NCI-H128 (cell line): ENCODE data around the gene FOXJ1.

Experiments used
- DNase-seq: peaks from one replicate; lab custom pipeline; 2025; ENCODE audit not compliant: unreplicated experiment; lab: John Stamatoyannopoulos, UW

FOXJ1 gene

DNA sequence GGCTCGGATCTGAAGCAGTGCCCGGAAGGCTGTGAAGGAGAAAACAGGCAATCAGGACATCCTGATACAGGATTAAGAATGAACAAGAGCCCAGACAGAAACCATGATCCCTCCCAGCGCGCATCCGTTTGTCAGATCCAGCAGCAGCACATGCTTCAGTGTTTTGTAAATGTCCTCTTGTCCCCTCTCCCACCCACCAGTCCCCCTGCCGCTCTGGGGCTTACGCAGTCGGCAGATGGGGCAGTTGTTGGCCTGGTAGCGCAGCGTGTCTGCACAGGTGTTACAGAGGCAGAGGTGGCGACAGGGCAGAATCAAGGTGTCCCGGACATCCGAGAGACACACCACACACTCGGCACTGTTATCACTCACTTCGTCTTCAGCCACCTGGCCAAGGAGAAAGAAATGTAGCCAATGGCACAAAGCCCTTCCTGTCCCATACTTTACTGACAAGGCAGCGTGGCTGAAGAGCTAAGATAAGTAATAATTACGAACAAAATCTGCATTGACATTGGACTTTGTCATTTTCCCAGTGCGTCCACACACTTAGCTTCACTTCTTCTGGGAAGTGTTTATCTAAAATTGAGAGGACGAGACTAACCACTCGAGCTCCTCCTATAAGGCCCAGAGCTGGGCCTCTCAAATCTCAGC is 20.7 kb upstream of the FOXJ1 start:
- DNase-seq = no peak

- no peak for DNase-seq
Observed at GRCh38 chr17:76160896-76161528, 20.0 kb upstream of the FOXJ1 start.

DNA sequence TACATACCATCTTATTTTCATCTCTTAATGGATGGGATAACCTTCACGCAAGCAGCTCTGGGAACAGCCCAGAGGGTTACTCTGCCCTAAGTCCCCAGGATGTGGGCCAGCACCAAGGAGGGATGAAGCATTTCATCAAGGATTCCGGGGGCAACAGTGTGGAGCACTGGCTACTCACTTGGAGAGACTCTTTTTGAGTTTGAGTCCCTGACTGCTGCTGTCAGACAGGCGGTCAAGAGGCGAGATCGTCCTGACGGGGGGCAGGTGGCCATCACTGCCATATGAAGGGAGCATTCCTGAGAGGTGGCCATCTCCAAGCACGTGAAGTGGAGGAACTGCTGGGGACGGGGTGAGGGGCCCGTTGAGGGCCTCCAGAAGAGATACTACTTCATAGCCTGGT is 18.1 kb upstream of the FOXJ1 start:
- DNase-seq = no peak

- no peak for DNase-seq
Observed at GRCh38 chr17:76157759-76158158, 16.7 kb upstream of the FOXJ1 start.

- no peak for DNase-seq
Observed at GRCh38 chr17:76156662-76156991, 15.6 kb upstream of the FOXJ1 start.

DNA sequence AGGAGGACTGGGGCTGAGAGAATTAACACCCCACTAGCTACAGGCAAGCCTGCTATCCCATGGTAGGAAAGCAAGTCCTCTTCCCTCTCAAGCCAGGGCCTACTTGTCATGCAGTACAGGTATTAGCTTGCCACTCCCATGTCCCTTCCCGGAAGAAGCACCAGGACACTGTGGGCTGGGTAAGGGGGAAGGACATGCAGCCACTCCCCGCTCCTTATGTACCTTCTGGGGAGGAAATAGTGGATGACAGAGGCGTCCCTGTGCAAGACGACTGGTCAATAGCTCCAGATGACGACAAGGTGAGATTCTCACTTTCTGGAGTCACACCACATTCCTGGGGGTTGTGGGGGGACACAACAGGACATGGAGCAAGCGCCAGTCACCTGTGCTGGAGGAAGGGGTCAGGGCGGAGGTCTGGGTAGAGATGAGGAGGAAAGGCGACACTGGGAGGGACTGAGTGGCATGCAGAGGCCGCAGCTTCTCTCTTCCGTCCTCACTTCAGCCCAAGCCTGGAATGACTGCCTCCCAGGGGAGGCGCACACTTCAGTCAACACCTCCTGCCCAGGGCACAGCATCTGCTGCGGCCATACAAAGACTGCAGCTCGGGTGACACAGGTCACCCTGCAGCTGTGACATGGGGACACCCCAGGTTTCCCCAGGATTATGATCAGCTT is 15.1 kb upstream of the FOXJ1 start:
- no peak for DNase-seq

GRCh38 chr17:76154936-76155845 is 14.1 kb upstream of the FOXJ1 start:
- DNase-seq = no peak

DNA sequence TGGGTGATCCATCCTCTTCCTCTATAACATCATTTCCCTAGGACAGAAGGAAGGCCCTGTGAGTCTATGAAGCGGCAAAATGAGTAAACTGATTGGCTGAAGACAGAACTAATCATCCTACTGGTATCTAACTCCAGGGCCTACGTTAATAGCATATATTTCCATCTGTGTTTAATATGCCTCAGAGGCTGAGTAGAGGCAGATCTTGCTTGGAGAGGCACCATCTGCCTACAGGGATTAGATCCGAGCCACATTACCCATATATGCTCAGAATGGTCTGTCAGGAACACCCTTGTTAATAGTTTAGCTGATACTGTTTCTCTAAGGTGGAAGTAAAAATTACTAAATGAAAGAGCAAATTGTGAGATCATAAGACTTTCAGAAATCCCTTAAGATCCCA is 13.2 kb upstream of the FOXJ1 start:
- no peak for DNase-seq

GRCh38 chr17:76153640-76154039 is 12.6 kb upstream of the FOXJ1 start:
- no peak for DNase-seq

- DNase-seq = no peak
Observed at GRCh38 chr17:76153202-76153601, 12.2 kb upstream of the FOXJ1 start.

DNA sequence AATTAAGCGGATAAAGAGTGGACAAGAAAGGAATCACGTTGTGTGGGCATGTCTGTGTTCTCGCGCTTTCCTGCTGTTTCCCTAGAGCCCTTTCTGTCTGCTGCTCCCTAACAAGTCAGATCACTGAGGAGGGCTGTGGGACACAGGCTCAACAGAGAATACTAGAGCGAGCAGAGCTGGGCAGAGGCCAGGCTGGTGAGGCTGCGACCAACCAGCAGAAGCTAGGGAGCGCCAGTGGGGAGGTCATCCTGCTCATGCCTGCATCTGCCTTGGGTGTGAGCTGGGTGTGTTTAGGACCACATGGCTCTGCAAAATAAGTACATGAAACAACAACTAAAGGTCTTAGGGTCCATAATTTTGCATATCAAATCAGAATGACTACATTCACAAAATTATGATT is 11.5 kb upstream of the FOXJ1 start:
- DNase-seq = no peak

DNA sequence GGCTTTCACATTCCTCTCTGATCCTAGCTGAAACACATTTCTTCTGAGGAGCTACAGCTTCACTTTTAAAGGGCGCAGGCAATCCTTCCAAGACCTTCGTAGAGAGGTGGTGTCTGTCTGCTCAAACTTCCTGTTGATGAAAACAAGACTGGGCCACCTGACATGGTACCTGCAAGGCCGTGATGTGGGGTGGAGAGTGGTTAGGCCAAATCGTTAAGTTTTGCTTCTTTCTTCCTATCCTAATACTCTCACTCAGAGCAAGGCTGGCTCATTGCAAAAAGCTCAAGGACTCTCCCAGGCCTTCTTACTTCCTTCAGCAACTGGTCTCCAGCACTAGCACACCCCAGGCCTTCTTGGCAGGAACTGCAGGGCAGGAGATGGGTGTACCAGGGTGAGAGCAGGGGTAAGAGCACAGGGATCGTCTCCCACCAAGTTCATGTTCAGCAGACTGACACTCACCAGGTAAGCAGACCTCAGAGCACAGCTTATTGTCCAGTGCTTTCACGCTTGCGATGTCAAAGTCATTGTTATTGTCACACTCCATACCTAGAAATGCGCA is 10.9 kb upstream of the FOXJ1 start:
- no peak for DNase-seq

GRCh38 chr17:76150712-76151622 is 9.9 kb upstream of the FOXJ1 start:
- DNase-seq = no peak

GRCh38 chr17:76149214-76149613 is 8.2 kb upstream of the FOXJ1 start:
- DNase-seq = no peak

- no peak for DNase-seq
Observed at GRCh38 chr17:76148015-76148326, 6.9 kb upstream of the FOXJ1 start.

DNA sequence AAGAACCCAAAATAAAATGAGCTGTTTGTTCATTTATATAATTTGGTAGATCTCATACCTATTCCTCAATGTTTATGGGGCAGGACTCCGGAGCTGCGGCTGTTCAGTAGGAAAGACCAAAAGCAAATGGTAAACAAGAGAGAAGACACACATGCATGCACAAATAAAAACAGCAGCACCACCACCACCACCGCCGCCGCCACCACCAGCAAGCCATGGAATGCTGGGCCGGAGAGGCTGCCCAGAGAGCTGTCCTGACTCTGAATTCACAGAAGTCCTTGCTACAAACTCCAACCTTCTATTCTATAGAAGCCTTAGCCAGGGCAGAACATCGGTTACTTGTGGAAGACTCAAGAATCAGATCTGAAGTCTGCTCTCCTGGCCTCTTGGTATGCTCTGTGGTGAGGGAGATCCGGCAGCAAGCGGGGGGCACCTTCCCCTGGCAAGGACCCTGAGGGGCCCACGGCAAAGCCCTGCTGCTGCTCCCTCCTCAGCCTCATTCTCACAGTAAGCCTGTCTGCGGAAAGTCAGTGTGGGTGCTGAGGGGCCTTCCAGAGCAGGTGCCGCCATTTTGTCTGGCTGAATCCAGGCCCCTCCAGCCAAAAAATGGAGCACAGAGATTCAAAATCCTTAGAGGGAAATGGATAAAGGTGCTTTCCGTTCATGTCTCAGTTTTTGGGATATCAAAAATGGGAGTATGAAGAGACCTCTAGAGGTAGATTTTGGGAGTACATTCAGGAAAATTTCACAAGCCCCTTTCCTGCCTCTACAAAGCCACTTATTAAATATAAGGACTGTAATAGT is 6.4 kb upstream of the FOXJ1 start:
- no peak for DNase-seq

GRCh38 chr17:76146053-76146851 is 5.2 kb upstream of the FOXJ1 start:
- DNase-seq = no peak

GRCh38 chr17:76145231-76146052 is 4.4 kb upstream of the FOXJ1 start:
- DNase-seq = no peak
